Measurements from ENCODE around the gene ALDH5A1.

GRCh38 chr6:24547243-24547642 lies 52.5 kb downstream of the ALDH5A1 start:
- no peak for TF ChIP-seq CTCF (IDR thresholded peaks at IDR 0.05)
- TF ChIP-seq POLR2A (IDR thresholded peaks at IDR 0.05), result no peak

Measured in gastroesophageal sphincter (tissue), 3 donors.